Endothelial cell of umbilical vein (primary cell): Measurements from ENCODE around the gene IL23A. TPM values are rescaled to one million over a fixed set of nuclear protein-coding genes. Genes with fewer than 3 reads are reported as not detected.
"Not testable (repeated sequence)": the region's sequence is repeated elsewhere in the genome, so short reads cannot be mapped to it uniquely, and the experiment has no call there.

Source experiments
- BruUV-seq: library from RNA; stranded (reverse); fragments of 400-500 nt; replicated peaks from 2 replicates; lab custom pipeline; 2021; lab: Mats Ljungman, UMichigan
- CTCF ChIA-PET: fragments of 300-600, 350-600 bp; sonication (Branson Sonifier 250); formaldehyde crosslinking; loops from one replicate; lab custom pipeline; 2021; ENCODE audit warnings: antibody characterized with exemption, inconsistent platforms; lab: Charles Lee
- POLR2A ChIA-PET: fragments of 300-600, 350-600 bp; sonication (Branson Sonifier 250); formaldehyde crosslinking; loops from one replicate; lab custom pipeline; 2021; ENCODE audit warnings: antibody characterized with exemption, inconsistent platforms; lab: Charles Lee
- DNase-seq: peaks from one replicate; pipeline ENCODE4 v3.0.0-alpha.2; 2011; ENCODE audit warnings: low read depth, low spot score
- FAIRE-seq: peaks from 2 replicates; lab custom pipeline; 2011; peaks lifted over from hg19 to GRCh38; lab: Jason Lieb, UNC
- H2AFZ ChIP-seq: 2 replicates; pipeline ENCODE4 v1.6.0; 2012; ENCODE audit warnings: low read depth, low read length, control low read depth, inconsistent platforms
- H3K27ac ChIP-seq: 2 replicates; pipeline ENCODE4 v1.5.1; 2011; ENCODE audit warnings: low read depth, mild to moderate bottlenecking, control low read depth, low read length, moderate library complexity; ENCODE audit not compliant: insufficient read depth
- H3K27me3 ChIP-seq, 2 experiments: 2 replicates each; pipeline versions ENCODE4 v1.6.0 to v1.6.1; 2011; ENCODE audit warnings: low read length in 2 of 2, mixed read lengths in 1 of 2; ENCODE audit not compliant: control insufficient read depth in 2 of 2, insufficient read depth in 2 of 2
- H3K36me3 ChIP-seq, 2 experiments: 2 replicates in 1 of 2; 3 replicates in 1 of 2; pipeline ENCODE4 v1.5.1; 2011; ENCODE audit warnings: low read length in 2 of 2, mild to moderate bottlenecking in 1 of 2, moderate library complexity in 1 of 2; ENCODE audit not compliant: control insufficient read depth in 2 of 2, insufficient read depth in 2 of 2; ENCODE audit errors: extremely low read depth in 1 of 2
- H3K4me1 ChIP-seq: 3 replicates; pipeline ENCODE4 v1.5.1; 2011; ENCODE audit warnings: mild to moderate bottlenecking, low read length; ENCODE audit not compliant: control insufficient read depth, insufficient read depth; ENCODE audit errors: extremely low read depth
- H3K4me2 ChIP-seq: 2 replicates; pipeline ENCODE4 v1.6.1; 2011; ENCODE audit warnings: low read length, control low read depth, mixed read lengths; ENCODE audit not compliant: insufficient read depth
- H3K4me3 ChIP-seq, 3 experiments: fragments of 200-600 bp in 1 of 3; sonication (generic), shearing (Covaris generic) in 1 of 3; replicated peaks in 1 of 3; 2 replicates each; pipeline ENCODE4 v1.5.1; 2011 to 2016; ENCODE audit warnings: control low read depth in 3 of 3, low read length in 3 of 3, mild to moderate bottlenecking in 2 of 3, inconsistent platforms in 1 of 3, low read depth in 1 of 3, moderate library complexity in 1 of 3; ENCODE audit not compliant: insufficient read depth in 1 of 3
- H3K79me2 ChIP-seq: 2 replicates; pipeline ENCODE4 v1.6.0; 2012; ENCODE audit warnings: low read length, inconsistent platforms; ENCODE audit not compliant: control insufficient read depth, insufficient read depth
- H3K9ac ChIP-seq: replicated peaks from 2 replicates; pipeline ENCODE3; 2011; ENCODE audit warnings: low read length, control low read depth; ENCODE audit not compliant: insufficient read depth; ENCODE audit errors: extremely low read depth
- H3K9me1 ChIP-seq: replicated peaks from 3 replicates; pipeline ENCODE4 v1.6.0; 2011; ENCODE audit warnings: mild to moderate bottlenecking, low read length; ENCODE audit not compliant: control insufficient read depth, insufficient read depth; ENCODE audit errors: extremely low read depth
- H3K9me3 ChIP-seq: replicated peaks from 2 replicates; pipeline ENCODE4 v1.5.1; 2012; ENCODE audit warnings: low read length, inconsistent platforms; ENCODE audit not compliant: control insufficient read depth, insufficient read depth
- H4K20me1 ChIP-seq: replicated peaks from 2 replicates; pipeline ENCODE3; 2011; ENCODE audit warnings: mild to moderate bottlenecking, low read length; ENCODE audit not compliant: control insufficient read depth, insufficient read depth; ENCODE audit errors: extremely low read depth
- CTCF ChIP-seq, 2 donors: IDR thresholded peaks; 1 replicate in 1 of 2; 2 replicates in 1 of 2; pipeline ENCODE4 v1.5.1; 2011; ENCODE audit warnings: low read length in 2 of 2, mild to moderate bottlenecking in 2 of 2, moderate library complexity in 2 of 2, control low read depth in 1 of 2, inconsistent platforms in 1 of 2, low read depth in 1 of 2; ENCODE audit not compliant: insufficient read depth in 1 of 2; ENCODE audit errors: extremely low read depth in 1 of 2
- EZH2 ChIP-seq: IDR thresholded peaks from 2 replicates; pipeline ENCODE4 v1.6.1; 2012; ENCODE audit warnings: borderline replicate concordance, low read depth, mild to moderate bottlenecking, moderate library complexity, low read length, inconsistent platforms; ENCODE audit not compliant: severe bottlenecking
- FOS ChIP-seq: IDR thresholded peaks from 2 replicates; pipeline ENCODE4 v1.6.1; 2011; ENCODE audit warnings: mild to moderate bottlenecking, low read length, moderate library complexity, borderline replicate concordance; ENCODE audit not compliant: insufficient read depth
- GATA2 ChIP-seq: IDR thresholded peaks from 2 replicates; pipeline ENCODE4 v1.7.0; 2011; ENCODE audit warnings: low read depth, mild to moderate bottlenecking, moderate library complexity, mixed read lengths, low read length; ENCODE audit not compliant: insufficient read length, insufficient read depth
- JUN ChIP-seq: IDR thresholded peaks from 2 replicates; pipeline ENCODE4 v1.6.1; 2011; ENCODE audit warnings: borderline replicate concordance, low read depth; ENCODE audit not compliant: insufficient read length, insufficient read depth
- MAX ChIP-seq: IDR thresholded peaks from 2 replicates; pipeline ENCODE4 v1.6.1; 2011; ENCODE audit not compliant: insufficient read depth, insufficient read length
- MYC ChIP-seq: IDR thresholded peaks from one replicate; pipeline ENCODE4 v1.6.1; 2011; ENCODE audit warnings: mild to moderate bottlenecking, low read depth, low read length
- POLR2AphosphoS5 ChIP-seq: IDR thresholded peaks from 2 replicates; pipeline ENCODE4 v1.6.1; 2012; ENCODE audit warnings: low read depth, mild to moderate bottlenecking, control low read depth, low read length, moderate library complexity; ENCODE audit not compliant: insufficient read depth
- dilution Hi-C: fragments of 300-500 bp; cut with MboI; formaldehyde crosslinking; loops from one replicate; pipeline ENCODE4 v1.15.0; 2019; ENCODE audit warnings: low sequenced_read_pairs; ENCODE audit not compliant: extremely low pct_ligation_motif_present
- intact Hi-C: fragments of 100-400 bp; cut with micrococcal nuclease; formaldehyde crosslinking; loops from one replicate; pipeline ENCODE4 v1.10.0; 2022
- polyA plus RNA-seq, 4 experiments: library from polyadenylated mRNA; depleted of rRNA in 3 of 4; stranded (reverse) in 3 of 4; unstranded in 1 of 4; fragments of >200 nt; gene quantifications; 2 replicates each; pipeline versions ENCODE4 v1.2.1 to v1.2.3, GENCODE V29; 2011 to 2012; ENCODE audit warnings: missing spikeins in 1 of 4
- total RNA-seq: library from RNA; stranded (reverse); gene quantifications from 2 replicates; pipeline ENCODE4 v1.2.3, GENCODE V29; 2021

The IL23A gene
- total and polyA plus RNA-seq, 2 donors (not counting 3 experiments of a cell fraction or from before 2014, with no cell fraction given), result 0.12 TPM; not detected in 1

GRCh38 chr12:56346675-56347074 lies 8.0 kb downstream of the IL23A start:
- no peaks in the 10 kb centered on the region for H3K4me1 ChIP-seq
- no peaks in the 10 kb centered on the region for H4K20me1 ChIP-seq
- no peak overlapping the region for H3K4me2 ChIP-seq
- no peak overlapping the region for H3K27ac ChIP-seq
- POLR2A ChIA-PET, result interaction anchor here (0.6 kb wide), 1 partner anchor 99 kb away, joined by 4 read pairs; no protein-coding TSS in a partner anchor
- H3K9ac ChIP-seq, result no peak overlapping the region
- H3K79me2 ChIP-seq, result no peaks in the 10 kb centered on the region
- no peaks in the 10 kb centered on the region for H3K9me1 ChIP-seq
- intact Hi-C loops (no loop called here), dilution Hi-C loops (loop anchor here (10.0 kb wide), 1 partner anchor 58 kb away; no protein-coding TSS in a partner anchor)
- no peaks in the 10 kb centered on the region for H3K9me3 ChIP-seq
- CTCF ChIA-PET, result interaction anchor here (0.7 to 1.0 kb wide), 2 partner anchors 11 to 117 kb away, joined by 3 to 4 read pairs; no protein-coding TSS in a partner anchor
- no peak overlapping the region for H2AFZ ChIP-seq
- H3K4me3 ChIP-seq, result no peak overlapping the region
- FAIRE-seq (no peak), DNase-seq (no peak)
- H3K36me3 ChIP-seq, result peaks cover 28 to 57% of the 10 kb centered on the region in 2 experiments
- TF ChIP-seq POLR2AphosphoS5 (no peak), CTCF (IDR thresholded peaks at IDR 0.05; ENCODE audit: extremely low read depth in 1 of 2, insufficient read depth in 1 of 2, low read depth in 1 of 2, low read length in 2 of 2) (no peak), MAX (no peak), EZH2 (no peak), JUN (no peak), MYC (no peak), GATA2 (no peak), FOS (no peak)
- no TSS peak for BruUV-seq
- no peaks in the 10 kb centered on the region for H3K27me3 ChIP-seq

- CTCF ChIA-PET, result interaction anchor here (0.7 to 1.0 kb wide), 2 partner anchors 10 to 117 kb away, joined by 3 to 4 read pairs; no protein-coding TSS in a partner anchor
- H3K27me3 ChIP-seq, intact Hi-C loops, BruUV-seq, H3K4me2 ChIP-seq, FAIRE-seq, H3K4me1 ChIP-seq, H3K9me1 ChIP-seq, H3K79me2 ChIP-seq, H3K9me3 ChIP-seq, H3K4me3 ChIP-seq, H3K27ac ChIP-seq, H2AFZ ChIP-seq, H4K20me1 ChIP-seq, DNase-seq, H3K9ac ChIP-seq: not testable (repeated sequence)
- POLR2A ChIA-PET, result interaction anchor here (0.7 kb wide), 1 partner anchor 8 kb away, joined by 9 read pairs; no protein-coding TSS in a partner anchor
- dilution Hi-C loops, result loop anchor here (10.0 kb wide), 1 partner anchor 58 kb away; no protein-coding TSS in a partner anchor
- H3K36me3 ChIP-seq, result peaks cover 28 to 57% of the 10 kb centered on the region in 2 experiments
Observed at GRCh38 chr12:56347255-56347654, 8.6 kb downstream of the IL23A start.
